ENCODE measurements around the gene AARS1. TPM values are rescaled to one million over a fixed set of nuclear protein-coding genes. Genes with fewer than 3 reads are reported as not detected.

Gene AARS1
- total RNA-seq, 4 donors from 2014 or later = 30.3 to 102 (median 59.1) TPM

DNA sequence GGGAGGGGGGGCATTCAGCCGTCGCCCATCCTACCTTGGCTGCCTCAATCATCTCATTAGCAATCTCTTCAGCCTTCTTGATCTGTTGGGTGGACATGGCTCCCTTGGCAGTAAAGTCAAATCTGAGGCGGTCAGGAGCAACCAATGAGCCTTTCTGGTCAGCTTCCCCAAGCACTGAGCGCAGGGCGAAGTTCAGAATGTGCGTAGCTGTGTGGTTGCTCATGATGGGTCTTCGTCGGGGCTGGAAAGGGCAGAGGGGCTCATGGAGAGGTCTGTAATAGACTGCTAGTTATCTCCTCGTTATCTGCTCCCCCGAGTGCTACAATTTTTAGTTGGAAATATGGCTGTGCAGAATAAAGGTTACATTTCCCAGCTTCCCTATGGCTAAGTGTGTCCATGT lies 30.4 kb downstream of the AARS1 start:
- H3K27me3 ChIP-seq = no peaks in the 10 kb centered on the region
- no peaks in the 10 kb centered on the region for H3K4me1 ChIP-seq
- H3K27ac ChIP-seq = no peak overlapping the region
- H3K9me3 ChIP-seq = no peaks in the 10 kb centered on the region
- peaks cover 0 to 97% (median 3%) of the 10 kb centered on the region in 3 donors for H3K36me3 ChIP-seq
- DNase-seq = no peak
- no peak for TF ChIP-seq POLR2A (IDR thresholded peaks at IDR 0.05)
- TF ChIP-seq, protein P1, sequence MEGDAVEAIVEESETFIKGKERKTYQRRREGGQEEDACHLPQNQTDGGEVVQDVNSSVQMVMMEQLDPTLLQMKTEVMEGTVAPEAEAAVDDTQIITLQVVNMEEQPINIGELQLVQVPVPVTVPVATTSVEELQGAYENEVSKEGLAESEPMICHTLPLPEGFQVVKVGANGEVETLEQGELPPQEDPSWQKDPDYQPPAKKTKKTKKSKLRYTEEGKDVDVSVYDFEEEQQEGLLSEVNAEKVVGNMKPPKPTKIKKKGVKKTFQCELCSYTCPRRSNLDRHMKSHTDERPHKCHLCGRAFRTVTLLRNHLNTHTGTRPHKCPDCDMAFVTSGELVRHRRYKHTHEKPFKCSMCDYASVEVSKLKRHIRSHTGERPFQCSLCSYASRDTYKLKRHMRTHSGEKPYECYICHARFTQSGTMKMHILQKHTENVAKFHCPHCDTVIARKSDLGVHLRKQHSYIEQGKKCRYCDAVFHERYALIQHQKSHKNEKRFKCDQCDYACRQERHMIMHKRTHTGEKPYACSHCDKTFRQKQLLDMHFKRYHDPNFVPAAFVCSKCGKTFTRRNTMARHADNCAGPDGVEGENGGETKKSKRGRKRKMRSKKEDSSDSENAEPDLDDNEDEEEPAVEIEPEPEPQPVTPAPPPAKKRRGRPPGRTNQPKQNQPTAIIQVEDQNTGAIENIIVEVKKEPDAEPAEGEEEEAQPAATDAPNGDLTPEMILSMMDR (IDR thresholded peaks at IDR 0.05) = no peak
- H3K4me3 ChIP-seq = no peak overlapping the region

DNA sequence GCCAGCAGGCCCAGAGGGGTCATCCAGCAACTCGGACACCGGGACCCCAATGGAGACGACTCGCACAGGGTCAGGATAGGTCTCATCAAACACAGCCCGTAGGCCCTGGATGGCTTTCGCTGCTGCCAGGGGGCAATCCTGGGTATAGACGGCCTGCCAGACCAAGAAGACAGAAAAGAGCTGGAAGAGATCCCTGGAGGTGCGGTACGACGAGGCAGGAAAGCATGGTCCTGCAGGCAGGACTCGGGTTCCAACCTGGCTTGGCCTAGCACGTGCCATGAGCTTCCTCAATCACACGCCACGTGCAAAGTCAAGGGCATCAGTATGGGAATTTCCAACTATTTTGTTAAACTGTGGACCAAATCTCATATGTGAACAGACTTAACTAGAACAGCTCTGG lies 31.2 kb downstream of the AARS1 start:
- DNase-seq = no peak
- H3K4me3 ChIP-seq = no peak overlapping the region
- H3K4me1 ChIP-seq = no peaks in the 10 kb centered on the region
- no peaks in the 10 kb centered on the region for H3K9me3 ChIP-seq
- H3K36me3 ChIP-seq = peaks cover 0 to 96% (median 3%) of the 10 kb centered on the region in 3 donors
- H3K27ac ChIP-seq = no peak overlapping the region
- no peaks in the 10 kb centered on the region for H3K27me3 ChIP-seq
- no peak for TF ChIP-seq POLR2A (IDR thresholded peaks at IDR 0.05)
- TF ChIP-seq, protein P1 (IDR thresholded peaks at IDR 0.05) = no peak

DNA sequence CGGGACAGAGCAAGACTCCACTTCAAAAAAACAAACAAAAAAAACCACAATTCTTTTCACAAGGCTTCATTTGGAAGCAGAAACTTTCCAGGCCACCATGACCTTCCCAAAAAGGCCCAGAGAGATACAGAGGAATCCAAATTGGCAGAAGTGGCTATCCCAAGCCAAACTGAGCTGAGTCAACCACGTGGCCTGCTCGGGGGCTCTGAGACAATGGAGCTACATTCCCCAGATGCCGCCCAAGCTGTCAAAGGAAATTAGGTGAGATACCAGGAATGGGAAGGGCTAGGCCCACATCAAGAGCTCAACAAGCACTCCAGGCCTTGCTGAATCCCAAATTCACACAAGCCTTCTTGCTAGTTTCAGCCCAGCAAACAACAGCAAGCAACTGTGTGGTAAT lies 31.9 kb downstream of the AARS1 start:
- no peak overlapping the region for H3K27ac ChIP-seq
- TF ChIP-seq POLR2A (IDR thresholded peaks at IDR 0.05) = no peak
- TF ChIP-seq, protein P1 (IDR thresholded peaks at IDR 0.05) = no peak
- H3K36me3 ChIP-seq = peaks cover 0 to 96% (median 3%) of the 10 kb centered on the region in 3 donors
- no peaks in the 10 kb centered on the region for H3K9me3 ChIP-seq
- DNase-seq = no peak
- H3K4me1 ChIP-seq = no peaks in the 10 kb centered on the region
- no peaks in the 10 kb centered on the region for H3K27me3 ChIP-seq
- no peak overlapping the region for H3K4me3 ChIP-seq

DNA sequence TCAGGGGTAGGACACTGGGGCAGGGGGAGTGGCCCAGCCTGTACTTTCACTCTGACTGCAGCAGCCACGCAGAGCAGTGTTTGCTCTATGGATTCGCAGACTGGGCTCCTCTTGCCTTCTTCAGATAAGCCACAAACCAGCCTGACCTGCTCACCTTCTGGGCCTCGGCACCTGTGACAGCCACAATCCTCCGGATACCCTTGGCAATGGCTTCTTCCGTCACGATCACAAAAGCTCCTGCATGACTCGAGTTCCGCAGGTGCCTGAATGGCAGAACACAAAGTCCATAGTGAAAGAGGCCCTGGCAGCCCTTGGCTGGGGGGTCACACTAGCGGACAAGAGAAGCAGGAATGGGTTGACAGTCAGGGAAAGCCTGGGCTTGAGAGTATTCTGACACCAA lies 33.7 kb downstream of the AARS1 start:
- DNase-seq = no peak
- Histone ChIP-seq H3K27ac (no peak overlapping the region), H3K27me3 (no peaks in the 10 kb centered on the region), H3K4me3 (no peak overlapping the region), H3K9me3 (no peaks in the 10 kb centered on the region), H3K36me3 (peaks cover 0 to 78% (median 3%) of the 10 kb centered on the region in 3 donors), H3K4me1 (peaks cover 0 to 5% (median 2%) of the 10 kb centered on the region in 4 donors)
- no peak for TF ChIP-seq POLR2A (IDR thresholded peaks at IDR 0.05)
- TF ChIP-seq, protein P1 (IDR thresholded peaks at IDR 0.05) = no peak

DNA sequence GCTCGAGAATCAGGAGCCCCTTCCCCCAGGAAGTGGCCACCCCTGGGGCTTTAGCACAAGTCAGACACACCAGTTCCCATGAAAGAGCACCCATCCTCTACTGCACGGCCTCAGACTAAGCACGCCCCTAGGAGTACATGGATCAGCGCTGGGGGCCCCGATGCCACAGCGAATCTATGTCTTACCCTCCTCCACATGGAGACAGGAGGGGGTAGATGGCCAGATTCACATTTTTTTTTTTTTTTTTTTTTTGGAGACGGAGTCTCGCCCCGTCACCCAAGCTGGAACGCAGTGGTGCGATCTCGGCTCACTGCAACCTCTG lies 34.4 kb downstream of the AARS1 start:
- TF ChIP-seq, protein P1 (IDR thresholded peaks at IDR 0.05) = no peak
- H3K27me3 ChIP-seq = no peaks in the 10 kb centered on the region
- H3K4me1 ChIP-seq = peaks cover 0 to 11% (median 4%) of the 10 kb centered on the region in 4 donors
- H3K36me3 ChIP-seq = peaks cover 0 to 71% (median 3%) of the 10 kb centered on the region in 3 donors
- no peaks in the 10 kb centered on the region for H3K9me3 ChIP-seq
- H3K4me3 ChIP-seq = no peak overlapping the region
- H3K27ac ChIP-seq = no peak overlapping the region
- no peak for DNase-seq

All from Peyer's patch (tissue), 4 donors.